Fibroblast of skin of back (primary cell): Measurements from ENCODE around the gene DSTN.

Experiments
- DNase-seq: peaks from one replicate; pipeline ENCODE4 v3.0.0-alpha.2; 2013

Gene DSTN

DNA sequence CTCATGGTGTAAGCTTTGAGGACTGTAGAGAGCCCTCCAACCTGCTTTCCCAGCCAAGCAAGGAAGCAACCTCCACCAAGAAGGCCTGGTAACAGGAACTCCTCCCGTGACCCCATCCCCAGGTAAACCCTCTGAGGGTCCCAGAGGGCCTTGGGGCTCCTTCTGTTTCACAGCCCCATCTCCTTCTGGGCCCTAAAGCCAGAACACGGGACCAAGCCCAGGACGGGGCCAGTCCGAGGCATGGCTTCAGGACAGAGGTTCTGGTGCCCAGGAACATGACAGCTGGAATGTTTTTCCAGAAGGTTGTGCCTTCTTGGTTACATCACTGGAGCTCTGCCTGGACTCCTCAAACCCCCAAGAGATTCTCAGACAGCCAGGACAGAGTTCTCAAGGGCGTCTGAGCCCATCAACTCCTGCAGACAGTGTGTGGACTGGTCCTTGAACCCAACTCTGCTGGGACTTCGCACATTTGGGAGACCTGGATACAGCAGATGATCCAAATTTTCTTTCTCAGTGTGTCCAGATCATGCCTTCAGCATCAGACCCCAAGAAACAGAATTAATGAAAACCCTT, 69.0 kb downstream of the DSTN start:
- DNase-seq = no peak

DNA sequence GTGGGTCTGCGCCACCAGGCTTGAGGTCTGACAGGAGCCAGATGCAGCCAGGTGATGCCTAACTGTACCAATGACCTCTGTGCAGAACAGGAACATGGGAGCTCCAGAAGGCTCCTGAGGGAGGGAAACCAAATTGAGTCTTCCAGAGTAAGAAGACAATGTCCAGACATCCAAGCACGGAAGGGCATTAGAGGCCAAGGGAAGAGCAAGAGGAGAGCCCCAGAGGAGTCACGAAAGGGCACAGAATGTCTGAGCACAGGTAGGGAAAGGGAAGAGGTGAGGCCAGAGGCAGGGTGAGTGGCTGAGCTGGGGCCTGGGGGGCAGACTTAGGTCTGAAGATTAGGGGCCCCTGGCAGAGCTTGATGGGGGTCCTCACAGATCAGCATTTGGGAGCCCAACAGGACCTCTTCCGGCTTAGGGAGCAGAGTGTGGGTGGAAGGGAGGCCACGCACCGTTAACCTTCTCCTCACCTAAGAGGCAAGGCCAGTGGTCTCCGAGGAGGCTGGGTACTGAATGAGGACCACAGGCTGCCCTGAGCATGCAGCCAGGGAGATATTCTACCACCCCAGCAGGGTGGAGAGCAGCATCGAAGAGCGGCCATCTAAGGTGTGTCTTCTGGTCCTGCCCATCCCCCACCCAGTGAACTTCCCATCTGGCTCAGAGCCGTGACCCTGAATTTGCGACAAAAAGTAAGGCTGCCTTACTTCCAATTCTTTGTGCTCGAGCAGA, 70.4 kb downstream of the DSTN start:
- no peak for DNase-seq

GRCh38 chr20:17640875-17641378, 71.1 kb downstream of the DSTN start:
- no peak for DNase-seq

DNA sequence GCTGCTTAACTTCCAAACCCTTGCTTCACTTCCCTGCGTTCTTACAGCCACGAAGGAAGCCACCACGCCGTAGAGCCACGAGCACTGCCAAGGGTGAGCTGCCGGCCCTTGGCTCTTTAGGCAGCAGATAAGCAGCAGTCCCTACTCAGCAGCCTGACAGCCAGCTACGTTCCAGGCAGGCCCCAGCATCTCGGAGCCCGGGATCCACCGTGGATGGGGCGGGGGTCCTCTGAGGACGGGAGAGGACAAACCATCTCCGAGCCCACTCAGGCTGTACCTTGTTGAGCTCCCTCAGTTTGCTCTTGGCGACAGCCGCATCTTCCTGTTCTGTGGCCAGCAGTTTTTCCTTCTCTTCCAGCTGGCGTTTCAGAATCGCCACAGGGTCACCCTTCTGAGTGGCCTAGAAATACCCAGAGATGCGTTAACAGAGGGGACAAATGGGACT, 71.7 kb downstream of the DSTN start:
- DNase-seq = no peak

DNA sequence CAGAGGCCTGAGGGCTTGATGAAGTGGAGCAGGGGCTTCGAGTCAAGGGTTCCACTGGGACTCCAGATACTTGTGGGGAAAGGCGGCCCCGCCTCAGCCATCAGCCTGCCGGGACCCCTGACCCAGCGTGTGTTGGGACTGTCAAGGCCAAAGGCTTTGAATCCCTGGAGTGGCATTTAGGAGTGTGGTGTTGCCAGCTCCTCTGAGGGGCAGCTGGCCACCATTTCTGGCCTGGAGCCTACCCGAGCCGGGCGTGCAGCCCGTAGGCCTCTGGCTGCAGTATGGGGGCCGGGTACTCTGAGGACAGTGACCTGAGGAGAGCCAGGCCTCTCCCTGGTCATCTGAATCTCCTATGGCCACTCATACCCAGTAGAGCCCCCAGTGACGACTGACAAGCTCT, 72.1 kb downstream of the DSTN start:
- DNase-seq = no peak

- DNase-seq = no peak
These were observed 72.8 kb downstream of the DSTN start for GRCh38 chr20:17642404-17643269.

DNA sequence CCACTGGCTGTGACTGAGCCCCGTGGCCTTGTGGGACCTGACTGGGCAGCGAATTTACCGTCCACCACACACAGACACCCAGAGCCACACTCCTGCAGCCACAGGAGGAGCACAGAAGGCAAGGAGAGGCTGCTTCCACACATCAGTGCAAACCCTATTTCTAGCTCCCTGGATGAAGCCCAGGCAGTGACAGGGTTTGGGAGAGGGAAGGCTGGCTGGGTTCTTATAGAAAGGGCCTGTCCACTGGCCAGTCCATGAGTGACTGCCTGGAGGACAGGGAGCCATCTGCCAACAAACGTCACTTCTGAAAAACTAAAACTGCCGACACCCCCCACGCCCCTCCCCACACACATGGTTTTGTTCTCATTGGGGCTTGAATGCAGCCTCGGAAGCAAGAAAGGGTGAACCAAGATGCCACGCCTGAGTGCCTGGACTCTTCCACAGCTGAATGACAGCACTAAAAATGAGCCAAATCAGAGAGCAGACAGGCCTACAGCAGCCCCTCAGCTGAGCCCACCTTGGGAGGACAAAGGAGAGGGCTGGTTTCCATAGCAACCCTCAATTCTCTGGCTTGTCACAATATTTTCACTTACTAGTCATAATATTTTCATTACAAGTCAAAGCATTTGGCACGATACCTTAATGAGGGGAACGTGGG, 73.8 kb downstream of the DSTN start:
- DNase-seq = peak; percentile 36

GRCh38 chr20:17644451-17644850, 74.6 kb downstream of the DSTN start:
- DNase-seq = no peak

DNA sequence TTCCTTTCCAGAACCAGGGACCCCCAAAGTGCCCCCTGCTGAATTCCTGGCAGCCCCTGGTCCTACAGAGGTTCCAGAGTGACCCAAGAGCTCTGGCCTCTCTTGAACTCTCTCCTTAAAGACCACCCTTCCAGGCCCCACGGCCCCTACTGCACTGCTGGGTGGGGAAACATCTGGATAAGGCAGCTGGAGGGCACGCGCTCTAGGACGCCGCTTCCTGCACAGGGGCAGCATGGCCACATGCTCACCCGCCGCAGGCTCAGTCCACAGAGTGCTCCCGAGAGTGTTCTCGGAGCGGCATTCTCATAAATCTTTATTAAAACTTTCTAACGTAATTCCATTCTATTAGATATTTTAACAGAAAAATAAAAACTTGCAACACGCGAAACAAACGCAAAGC, 75.1 kb downstream of the DSTN start:
- DNase-seq = no peak

DNA sequence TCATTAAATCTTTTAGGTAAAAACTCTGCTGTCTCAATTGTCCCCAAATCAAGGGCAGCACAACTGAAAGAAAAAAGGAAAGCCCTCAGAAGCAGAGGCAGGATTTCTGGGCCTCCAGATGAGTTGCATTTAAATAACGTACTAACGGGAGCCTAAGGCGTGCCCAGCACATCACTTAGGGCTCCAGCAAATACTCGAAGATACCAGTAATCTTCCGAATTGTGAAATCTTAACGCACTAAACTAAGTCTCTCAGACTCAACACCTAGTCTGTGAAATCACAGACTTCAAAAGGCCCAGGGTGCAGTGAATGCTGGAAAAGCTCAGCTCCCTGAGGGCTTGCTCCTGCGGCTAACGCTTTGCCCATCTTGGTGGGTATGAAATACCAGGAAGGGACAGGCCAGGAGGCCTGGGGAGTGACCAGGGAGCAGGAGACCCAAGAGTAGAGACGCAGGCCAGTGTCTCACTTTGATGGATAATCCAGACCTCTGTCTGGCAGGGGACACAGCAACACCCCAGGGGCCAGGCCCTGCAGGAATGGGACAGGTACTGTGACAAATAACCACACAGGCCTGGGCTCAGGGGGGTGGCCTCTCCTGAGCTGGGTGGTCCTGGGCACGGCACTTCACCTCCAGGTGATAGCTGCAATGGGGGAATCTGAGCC, 75.8 kb downstream of the DSTN start:
- DNase-seq = no peak

DNA sequence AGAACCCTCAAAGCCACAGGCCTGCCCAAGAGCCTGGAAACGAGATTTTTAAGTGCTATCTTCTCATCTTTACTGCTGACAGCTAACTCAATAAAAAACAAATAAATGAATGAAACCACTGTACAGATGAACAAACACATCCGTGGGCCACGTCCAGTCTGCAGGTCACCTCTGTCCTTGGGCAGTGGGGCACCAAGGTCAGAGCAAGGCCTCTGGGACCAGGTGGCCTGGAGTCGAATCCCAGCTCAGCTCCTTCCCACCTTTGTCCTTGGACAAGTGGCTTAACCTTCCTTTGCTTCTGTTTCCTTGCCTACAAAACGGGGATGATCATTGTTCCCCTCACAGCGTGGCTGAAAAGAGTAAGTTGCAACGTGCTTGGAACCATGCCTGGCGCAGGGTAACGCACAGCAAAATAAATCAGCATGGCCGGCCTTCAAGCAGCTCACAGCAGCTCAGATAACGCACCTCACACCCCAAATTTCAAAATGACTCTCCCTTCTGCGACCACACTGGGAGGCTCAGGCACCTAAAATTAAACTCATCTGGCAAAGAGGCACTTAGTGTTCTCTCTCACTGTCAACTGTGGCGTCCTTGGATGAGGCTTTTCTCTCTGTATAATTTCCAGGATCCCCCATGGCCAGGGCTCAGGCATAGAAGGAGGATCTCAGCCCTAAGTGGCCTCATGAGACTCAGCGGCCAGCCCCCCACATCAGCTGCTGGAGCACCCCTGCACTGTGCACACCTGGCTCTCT, 76.5 kb downstream of the DSTN start:
- DNase-seq = no peak

- DNase-seq = no peak
These were observed 77.1 kb downstream of the DSTN start for GRCh38 chr20:17646961-17647301.

DNA sequence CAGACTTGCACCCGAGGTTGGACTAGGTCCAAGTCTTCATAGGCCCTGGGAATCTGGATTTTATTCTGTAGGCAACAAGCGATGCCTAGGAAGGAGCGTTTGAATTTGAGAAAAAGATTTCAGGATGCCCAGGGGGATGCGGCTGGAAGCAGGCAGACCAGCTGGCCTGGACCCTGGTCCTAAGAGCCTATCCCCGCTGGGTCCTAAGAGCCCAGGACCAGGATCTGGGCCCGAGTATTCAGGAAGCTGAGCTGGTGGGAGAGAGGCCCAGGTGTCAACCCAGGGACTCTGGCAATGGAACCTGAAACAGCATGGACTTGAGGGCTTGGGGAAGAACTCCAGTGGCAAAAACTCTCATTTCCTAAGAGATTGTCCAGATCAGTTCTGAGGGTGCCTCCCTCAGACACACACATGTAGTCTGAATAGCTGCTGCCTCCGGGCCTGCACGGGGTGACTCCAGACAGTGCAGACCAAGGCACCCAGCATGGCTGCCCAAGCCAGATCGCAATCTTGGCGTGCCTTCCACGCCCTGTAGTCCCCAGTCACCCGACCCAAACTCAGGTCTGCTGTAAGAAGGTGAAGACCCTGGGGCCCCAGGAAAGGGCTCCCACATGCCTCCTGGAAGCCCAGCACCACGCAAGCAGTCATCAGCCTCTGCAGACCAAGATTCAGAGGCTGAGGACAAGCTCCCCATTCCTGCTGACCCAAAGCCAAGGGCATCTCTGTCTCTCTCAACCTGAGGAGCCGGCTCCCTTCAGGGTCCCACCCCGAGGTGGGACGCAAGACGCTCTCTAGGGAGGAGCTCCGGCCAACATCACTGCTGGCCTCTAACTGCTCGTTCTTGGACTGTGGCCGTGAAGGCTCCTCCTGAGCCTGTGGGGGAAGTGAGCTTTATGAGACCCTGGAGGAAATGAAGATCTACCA, 77.8 kb downstream of the DSTN start:
- DNase-seq = no peak

DNA sequence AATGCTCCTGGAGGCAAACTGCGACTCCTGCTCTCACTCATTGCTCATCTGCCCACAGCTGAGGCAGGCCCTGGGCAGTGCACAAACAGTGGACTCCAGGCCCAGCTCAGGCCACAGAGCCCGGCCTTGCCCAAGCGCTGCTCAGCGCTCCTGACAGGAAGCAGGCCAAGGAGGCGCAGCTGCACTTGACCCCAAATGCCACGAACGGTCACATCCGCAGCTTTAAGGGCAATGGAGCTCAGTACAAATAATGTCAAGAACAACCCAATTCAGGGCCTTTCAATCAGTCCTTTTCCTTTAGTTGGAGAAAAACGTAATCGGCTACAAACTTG, 78.4 kb downstream of the DSTN start:
- DNase-seq = no peak

DNA sequence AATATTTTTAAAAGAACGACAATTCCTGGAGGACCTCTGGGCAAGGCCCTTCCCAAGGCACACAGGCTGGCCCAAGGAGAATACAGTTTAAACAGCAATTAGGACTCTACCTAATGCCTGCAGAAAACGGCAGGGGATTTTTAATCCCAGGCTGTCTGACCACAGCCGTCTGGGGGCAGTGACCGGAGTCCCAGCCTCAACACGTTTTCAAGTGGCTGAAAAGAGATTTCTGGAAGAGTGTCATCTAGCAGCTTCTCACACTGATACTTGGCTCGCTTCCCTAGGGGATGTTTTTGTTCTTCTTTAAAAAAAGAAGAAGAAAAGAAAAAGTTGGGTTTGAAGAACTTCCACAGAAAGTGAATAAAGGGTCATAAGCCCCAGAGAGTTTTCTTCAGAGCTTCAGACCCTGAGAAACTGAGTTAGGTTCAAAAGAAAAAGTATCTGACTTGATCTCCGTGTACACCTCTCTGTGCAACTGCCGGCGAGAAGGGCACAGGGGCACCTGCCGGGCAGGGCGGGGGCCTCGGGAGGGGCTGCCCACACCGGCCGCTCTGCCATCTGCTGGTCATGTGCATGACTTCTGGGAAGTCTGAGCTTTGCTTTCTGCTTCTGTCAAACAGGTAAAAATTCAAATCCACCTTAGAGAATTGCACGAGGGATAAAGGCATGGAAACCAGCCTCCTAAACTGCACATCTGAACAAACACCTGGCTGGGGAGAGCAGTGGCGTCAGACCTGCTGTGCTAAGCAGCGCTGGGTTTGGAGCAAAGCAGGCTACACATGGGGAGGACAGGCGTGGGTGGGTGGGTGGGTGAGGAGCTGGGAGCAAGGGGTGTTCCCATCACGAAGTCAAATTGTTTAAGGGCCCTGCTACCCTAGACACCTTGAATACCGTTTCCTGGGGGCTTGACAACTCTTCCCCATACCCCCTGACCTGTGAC, 79.2 kb downstream of the DSTN start:
- DNase-seq = no peak

- DNase-seq = no peak
These were observed 80.6 kb downstream of the DSTN start for GRCh38 chr20:17650301-17651128.

DNA sequence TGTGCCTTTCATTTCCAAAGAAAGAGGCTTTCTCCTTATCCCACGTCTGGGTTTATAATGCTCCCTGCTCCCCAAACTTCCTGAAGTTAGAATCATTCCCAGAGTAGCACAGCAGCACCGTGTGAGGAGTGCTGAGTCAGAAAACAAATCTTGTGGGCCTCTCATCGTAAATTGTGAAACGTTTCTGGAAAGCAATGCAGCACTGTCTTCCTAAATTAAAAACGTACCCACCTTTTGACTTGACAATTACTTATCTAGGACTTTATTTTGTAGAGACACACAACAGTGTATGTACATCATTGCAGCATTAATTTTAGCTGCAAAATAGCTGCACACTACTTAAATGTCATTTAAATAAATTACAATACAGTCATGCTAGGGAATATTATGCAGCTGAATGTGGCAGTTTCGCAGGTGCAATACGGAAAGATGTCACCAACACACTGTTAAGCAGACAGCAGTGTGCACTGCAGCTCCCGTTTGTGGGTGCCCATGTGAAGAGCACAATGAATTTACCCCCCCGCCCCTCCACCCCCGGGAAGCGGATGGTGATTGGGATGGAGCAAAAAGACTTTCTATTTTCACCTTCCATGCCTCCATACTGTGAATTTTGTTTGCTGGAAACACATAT, 81.4 kb downstream of the DSTN start:
- DNase-seq = no peak

GRCh38 chr20:17651760-17652388, 82.0 kb downstream of the DSTN start:
- DNase-seq = no peak
